Urothelium cell line (cell line): ENCODE data around the gene NOTUM.

ENCODE experiments used
- DNase-seq: peaks from one replicate; pipeline ENCODE4 v3.0.0; 2011; ENCODE audit warnings: low spot score, mixed read lengths
- FAIRE-seq: peaks from 2 replicates; lab custom pipeline; 2011; peaks lifted over from hg19 to GRCh38; lab: Jason Lieb, UNC

Gene NOTUM

DNA sequence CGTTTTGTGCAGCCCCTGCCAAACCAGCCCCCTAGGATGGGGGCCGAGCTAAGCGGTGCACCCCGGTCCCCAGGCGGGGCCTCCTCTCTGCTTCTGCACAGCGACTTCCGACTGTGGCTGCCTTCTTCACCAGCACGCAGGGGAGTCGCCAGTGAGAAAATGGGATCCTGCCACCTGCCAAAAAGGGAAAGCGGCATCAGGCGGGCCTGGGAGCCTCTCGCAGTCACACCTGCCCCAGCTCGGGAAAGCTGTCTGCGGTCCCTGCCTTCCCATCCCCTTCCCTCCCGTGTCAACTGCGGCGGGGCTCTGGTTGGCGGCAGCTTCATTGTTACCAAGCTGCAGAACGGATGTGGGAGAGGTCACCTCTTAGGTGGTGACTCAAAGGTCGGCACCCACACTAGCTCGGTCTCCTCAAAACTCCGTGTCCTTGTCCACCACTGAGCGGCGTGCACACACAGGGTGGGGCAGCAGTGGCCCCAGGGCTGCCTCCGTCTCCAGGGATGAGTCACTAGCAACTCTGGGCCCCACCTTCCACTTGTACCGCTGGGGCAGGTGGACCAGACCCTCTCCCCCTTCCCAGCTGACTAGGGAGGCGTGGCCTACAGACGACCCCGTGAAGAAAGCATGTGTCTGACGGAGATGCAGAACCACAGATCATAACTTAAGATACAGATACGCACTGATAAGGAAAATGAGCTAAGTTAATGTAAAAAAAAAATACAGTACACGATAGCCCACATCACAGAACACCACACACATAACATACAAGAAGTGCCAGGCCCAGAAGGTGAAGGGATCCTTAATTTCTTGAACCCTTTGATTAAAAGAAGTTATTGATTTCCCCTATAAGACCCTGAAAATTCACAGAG is 48.3 kb downstream of the NOTUM start:
- DNase-seq, result no peak
- no peak for FAIRE-seq

- FAIRE-seq (no peak), DNase-seq (no peak)
These were observed 49.0 kb downstream of the NOTUM start for GRCh38 chr17:81911969-81912368.

DNA sequence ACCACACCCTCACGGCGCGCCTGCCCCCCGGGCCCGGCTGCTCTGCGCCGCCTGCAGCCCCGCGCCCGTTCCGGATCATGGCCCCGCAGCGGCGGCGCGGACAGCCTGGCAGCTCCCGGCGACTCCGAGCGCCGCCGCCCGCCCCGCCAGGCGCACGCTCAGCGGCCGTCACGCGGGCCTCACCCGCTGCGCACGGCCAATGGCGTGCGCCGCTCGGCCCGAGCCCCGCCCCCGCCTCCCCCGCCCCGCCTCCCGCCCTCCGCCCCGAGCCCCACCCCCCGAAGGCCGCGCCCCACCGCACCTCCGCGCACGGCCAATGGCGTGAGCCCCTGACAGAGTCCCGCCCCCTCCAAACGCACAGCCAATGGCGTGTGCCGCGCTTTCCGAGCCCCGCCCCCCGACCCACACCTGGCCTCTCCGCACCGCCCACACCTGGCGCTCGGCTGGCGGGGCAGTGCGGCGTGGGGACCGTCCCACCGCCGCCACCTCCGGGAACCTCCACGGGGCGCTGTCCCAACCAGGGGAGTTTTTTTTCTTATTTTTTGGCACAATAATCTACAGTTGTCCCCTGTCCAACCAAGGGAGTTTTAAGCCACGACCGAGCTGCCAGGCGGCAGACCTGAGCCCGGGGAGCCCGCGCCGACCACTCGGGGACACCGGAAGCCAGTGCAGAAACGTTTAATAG is 49.6 kb downstream of the NOTUM start, which contains the start of gene PCYT2:
Gene PCYT2, minus strand, starts transcription at position 123 of the 685 bp plus-strand sequence. Its CDS starts 44 bp downstream, at position 79.
- FAIRE-seq, result peak; percentile 93
- peak; percentile 100 for DNase-seq

DNA sequence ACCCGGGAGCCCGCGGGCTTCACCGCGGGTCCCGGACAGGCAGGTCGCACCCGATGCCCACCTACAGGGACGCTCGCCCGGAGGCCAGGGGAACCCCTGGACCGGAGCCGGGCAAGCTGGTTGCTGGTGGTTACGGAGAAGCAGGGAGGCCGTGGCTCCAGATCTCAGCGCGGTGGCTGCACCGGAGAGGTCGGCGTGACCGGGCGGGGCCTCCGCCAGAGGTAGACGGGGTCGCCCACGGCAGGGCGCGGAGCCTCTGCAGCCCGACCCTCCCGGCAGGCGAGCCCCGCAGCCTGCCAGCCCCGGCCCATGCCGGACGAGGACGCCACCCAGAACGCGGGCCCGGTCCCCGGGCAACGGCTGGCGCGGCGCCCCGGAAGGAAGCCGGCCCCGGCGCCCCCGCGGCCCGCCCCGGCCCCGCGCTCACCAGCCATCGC is 50.1 kb downstream of the NOTUM start:
- FAIRE-seq (no peak), DNase-seq (no peak)

DNA sequence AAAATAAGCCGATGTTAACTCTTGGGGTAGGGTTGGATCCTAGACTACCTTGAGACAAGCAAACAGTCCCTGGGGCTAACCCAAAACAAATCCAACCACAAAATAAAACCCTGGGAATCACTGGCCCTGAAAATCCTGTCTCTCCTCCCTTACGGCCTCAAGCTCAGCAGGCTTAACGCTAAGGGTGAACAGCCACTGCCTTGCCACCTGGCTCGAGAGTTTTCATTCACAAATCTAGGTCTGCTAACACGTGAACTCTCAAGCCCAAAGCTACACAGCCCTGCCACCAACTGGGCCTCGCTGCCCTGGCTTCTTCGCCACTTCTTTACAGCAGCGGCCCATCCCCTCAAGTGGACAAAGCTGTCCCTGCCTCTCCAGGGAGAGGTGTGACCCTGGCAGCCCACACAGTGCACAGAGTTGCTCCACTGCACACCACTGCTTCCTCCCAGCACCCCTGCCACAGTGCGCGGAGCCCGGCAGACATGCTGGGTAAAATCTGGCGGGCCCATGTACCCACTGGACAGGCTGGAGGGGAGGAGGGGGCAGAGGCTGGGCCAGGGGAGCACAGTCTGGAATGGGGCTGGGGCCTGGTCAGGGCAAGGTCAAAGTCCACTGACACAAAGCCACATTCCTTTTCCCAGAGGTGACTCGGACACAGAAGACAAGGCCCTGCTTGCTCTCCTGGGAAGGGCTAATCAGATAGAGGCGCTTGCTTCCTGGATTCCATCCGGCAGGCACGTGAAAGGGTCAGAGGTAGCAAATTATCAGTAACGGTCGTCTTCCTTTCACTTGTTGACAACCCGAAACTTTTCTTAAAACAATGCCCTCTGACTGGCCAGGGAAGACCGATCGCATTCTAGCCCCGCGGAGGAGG is 50.8 kb downstream of the NOTUM start:
- FAIRE-seq, result peak; percentile 93
- no peak for DNase-seq

- DNase-seq (no peak), FAIRE-seq (peak; percentile 74)
These were observed 51.8 kb downstream of the NOTUM start for GRCh38 chr17:81909231-81909630.

GRCh38 chr17:81908793-81909192 is 52.2 kb downstream of the NOTUM start:
- FAIRE-seq (no peak), DNase-seq (no peak)

- DNase-seq (no peak), FAIRE-seq (no peak)
These were observed 53.5 kb downstream of the NOTUM start for GRCh38 chr17:81907219-81908145.

DNA sequence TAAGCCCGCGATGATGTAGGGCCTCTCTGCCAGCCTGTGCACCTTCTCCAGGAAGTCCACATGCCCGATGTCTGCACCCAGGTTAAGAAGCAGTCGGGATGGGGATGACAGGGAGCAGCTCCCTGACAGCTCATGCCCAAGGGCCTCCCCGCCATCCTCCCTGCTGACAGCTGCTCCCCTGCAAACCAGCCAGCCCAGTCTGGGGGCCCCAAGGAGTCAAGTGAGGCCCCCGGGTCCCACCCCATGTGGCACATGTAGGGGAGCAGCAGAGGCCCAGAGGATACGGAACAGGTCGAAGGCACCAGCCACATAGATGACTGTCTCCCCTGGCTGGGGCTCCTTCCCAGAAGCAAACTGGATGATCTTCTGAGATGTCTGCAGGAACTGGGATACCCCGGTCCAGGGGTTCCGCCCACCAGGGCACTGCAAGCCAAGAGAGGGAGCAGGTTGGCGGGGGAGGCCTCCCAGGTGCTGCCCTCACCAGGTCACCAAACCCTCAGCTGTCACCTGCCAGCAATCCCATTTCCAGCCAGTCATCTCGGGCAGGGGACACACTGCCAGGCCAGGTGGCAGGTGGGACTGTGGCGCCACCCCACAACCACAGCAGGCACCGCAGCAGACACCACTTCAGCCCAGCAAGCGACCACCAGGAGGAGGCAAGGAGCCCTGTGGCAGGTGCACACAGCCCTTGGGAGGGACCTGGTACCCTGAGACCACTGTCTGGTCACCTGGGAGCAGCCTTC is 54.3 kb downstream of the NOTUM start:
- FAIRE-seq, result peak; percentile 84
- DNase-seq, result no peak

DNA sequence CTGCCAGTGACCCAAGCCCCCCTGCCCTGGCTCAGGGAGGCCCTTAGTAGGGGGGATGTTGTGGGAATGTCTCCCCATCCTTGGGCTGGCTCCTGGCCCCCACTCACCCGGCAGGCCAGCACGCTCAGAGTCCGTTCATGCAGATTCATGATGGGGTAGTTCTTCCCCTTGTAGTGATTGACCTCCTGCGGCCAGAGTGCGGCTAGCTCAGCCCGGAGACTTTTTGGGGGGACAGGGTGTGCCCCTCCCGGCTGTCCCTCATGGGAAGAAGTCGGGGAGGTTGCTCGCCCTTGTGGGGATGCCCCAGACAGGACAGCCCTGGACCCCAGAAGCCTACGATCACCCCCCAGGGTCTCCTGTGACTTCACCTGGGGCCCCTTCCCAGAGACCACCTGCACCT is 55.0 kb downstream of the NOTUM start:
- DNase-seq (no peak), FAIRE-seq (no peak)

- no peak for FAIRE-seq
- DNase-seq, result no peak
These were observed 55.5 kb downstream of the NOTUM start for GRCh38 chr17:81905424-81905875.

DNA sequence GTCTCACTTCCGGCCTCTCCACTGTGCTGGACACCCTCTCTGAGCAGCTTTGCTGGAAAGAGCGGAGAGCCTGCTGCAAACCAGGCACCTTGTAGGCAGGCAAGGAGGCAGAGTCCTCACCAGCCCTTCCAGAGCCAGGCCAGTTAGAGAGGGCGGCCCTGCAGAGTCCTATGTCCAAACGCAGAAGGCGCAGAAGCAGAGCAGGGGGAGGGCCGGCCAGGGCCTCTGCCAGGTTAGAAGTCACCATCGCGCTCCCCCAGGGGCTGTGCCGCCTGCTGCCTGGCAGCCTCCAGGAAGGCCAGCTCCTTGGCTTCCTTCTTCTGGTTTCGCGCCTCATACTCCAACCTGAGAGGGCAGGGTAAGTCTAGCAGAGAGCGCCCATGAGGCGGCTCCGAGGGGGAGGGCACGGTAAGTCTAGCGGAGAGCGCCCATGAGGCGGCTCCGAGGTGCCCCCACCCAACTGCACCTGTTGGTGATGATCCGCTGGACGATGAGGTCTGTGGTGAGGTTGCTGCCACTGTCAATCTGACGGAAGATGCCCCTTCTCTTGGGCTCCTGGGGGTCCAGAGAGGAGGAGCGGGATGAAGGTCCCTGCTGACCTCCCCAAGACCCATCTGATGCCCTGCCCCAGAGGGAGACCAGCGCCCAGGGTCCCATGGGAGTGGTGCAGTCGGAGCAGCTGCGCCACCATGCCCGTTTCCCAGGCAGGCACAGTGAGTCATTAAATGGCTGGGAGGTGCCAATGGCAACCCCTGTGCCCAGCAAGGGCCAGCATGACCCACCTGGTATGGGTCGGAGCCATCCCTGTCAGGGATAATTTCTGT is 56.2 kb downstream of the NOTUM start:
- FAIRE-seq (no peak), DNase-seq (no peak)

DNA sequence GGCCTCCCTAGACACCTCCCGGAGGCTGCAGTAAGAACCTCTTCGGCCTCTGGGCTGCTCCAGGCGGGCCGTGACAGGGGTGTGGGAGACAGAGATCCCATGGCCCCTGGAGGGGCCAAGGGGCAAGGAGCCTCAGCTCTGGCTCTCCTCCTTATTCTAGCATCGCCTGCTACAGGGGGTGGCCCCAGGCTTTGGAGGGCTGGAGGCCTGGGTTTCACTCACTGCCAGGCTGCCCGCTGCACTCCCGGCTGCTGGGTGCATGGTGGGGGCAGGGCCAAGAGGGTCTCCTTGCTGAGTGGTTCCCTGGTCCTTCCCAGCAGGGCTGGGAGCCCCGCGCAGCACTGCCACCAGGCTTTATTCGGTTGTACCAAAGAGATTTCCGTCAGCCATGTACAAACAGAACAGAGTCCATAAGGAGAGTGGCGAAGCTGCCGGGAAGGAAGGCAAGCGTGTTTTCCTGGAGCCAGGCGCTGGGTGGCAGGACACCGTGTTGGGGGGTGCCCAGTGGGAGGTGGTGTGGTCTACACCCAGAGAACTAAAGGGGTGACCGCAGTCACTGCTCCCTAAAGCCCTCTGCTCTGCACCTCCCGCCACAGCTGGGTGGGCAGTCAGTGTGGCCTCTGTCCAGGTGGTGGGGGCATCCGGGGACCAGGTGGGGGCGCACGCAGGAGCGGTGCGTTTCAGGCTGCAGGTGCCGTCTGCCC is 56.9 kb downstream of the NOTUM start:
- FAIRE-seq (no peak), DNase-seq (no peak)

- FAIRE-seq (peak; percentile 68), DNase-seq (no peak)
These were observed 57.6 kb downstream of the NOTUM start for GRCh38 chr17:81903415-81903831.

- DNase-seq, result no peak
- no peak for FAIRE-seq
These were observed 58.2 kb downstream of the NOTUM start for GRCh38 chr17:81902653-81903414.
